ENCODE measurements around the gene IRF1. TPM values are rescaled to one million over a fixed set of nuclear protein-coding genes. Genes with fewer than 3 reads are reported as not detected.

IRF1 gene
- total RNA-seq, 1 donor from 2014 or later, result 50.1 TPM

DNA sequence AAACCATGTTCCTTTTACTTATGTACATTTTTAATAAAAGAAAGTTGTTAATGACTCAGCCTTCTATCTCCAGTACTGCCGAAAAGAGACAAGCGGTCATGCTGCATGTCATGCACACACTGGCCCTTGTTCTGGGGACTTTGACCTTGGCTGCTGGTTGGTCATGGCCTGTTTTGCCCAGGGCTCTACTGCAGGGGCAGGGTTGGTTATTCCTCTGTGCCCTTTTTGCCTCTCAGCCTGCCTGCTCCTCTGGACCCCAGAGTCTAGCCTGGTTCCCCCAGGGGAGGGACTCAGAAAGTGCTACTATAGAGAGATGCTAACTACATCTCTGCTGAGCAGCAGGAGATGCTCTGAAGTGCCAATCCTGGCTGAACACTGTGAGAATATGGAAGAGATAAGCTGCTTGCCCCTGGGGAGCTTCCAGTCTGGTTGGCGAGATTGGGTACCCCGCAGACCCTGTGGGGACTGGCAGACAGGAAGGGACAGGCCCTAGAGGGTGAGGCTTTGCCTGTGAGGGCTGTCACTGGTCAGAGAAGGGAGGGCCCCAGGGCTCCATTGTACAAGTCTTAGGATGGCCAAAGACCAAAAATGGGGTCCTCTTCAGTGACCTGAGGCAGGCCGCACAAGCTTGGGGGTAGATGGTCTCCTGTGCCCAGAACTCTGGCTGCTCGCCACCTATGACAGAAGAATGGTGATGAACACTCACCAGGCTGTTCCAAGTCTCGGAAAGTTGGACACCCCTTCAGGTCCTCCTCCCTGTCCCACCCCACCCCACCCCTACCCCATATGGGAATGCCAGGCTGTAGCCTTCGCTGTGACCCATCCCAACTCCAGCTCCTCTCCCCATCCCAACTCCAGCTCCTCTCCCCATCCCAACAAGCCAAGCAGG lies 14.3 kb downstream of the IRF1 start:
- Mint-ChIP-seq H3K4me3 (no peak overlapping the region), H3K9me3 (no peaks in the 10 kb centered on the region), H3K36me3 (no peaks in the 10 kb centered on the region), H3K4me1 (ENCODE audit: unreplicated experiment) (peaks cover 15% of the 10 kb centered on the region), H3K27me3 (no peaks in the 10 kb centered on the region), H3K27ac (peak overlapping the region; percentile 82)
- DNase-seq (ENCODE audit: extremely low spot score, unreplicated experiment), result no peak
- TF ChIP-seq, protein P1, sequence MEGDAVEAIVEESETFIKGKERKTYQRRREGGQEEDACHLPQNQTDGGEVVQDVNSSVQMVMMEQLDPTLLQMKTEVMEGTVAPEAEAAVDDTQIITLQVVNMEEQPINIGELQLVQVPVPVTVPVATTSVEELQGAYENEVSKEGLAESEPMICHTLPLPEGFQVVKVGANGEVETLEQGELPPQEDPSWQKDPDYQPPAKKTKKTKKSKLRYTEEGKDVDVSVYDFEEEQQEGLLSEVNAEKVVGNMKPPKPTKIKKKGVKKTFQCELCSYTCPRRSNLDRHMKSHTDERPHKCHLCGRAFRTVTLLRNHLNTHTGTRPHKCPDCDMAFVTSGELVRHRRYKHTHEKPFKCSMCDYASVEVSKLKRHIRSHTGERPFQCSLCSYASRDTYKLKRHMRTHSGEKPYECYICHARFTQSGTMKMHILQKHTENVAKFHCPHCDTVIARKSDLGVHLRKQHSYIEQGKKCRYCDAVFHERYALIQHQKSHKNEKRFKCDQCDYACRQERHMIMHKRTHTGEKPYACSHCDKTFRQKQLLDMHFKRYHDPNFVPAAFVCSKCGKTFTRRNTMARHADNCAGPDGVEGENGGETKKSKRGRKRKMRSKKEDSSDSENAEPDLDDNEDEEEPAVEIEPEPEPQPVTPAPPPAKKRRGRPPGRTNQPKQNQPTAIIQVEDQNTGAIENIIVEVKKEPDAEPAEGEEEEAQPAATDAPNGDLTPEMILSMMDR (conservative IDR thresholded peaks at IDR 0.05), result no peak

DNA sequence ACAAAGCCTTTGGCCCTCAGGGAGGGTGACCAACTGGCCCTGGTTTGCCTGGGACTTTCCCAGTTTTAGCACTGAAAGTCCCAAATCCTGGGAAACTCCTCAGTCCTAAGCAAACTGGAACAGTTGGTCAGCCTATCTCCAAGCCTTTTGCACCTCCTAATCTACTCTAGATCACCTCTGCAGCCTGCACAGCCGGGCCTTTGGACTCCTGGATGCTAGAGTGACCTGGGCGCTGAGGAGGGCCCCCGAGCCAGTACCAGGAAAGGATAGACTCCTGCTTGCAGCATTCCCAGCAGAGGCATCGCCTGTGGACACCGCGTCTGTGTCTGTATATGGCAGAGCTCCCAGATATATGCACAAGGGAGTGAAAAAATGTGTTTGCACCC lies 15.1 kb downstream of the IRF1 start:
- H3K27ac Mint-ChIP-seq, result peak overlapping the region; percentile 82
- peaks cover 18% of the 10 kb centered on the region for H3K4me1 Mint-ChIP-seq (ENCODE audit: unreplicated experiment)
- no peak for DNase-seq (ENCODE audit: extremely low spot score, unreplicated experiment)

DNA sequence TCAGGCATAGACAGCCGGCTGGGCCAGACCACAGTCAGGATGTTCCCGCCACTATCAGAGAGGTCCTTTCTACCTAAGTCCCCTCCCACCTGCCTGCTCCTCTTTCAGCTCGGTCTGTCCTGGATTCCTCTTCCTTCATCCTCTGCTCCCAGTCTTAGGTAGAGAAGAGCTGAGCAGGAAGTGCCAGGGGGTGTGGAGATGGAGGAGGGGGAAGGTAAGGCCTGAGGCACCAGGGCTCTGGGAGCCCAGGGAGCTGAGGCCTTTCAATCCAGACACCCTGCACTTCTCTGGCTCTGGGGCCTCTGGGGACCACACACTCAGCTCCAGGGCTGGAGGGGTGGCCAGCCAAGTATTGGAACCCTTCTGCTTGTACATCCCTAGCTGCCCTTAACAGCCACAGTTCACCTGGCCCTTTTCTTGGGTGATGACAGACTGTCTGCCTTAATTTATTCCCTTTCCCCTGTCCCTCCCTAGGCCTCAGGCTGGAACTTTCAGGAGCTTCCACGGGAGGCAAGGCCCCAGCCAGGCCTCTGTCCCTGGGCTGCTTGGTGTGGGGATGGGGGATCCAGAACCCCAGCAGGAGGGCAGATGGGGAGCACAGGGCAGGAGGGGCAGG lies 15.6 kb downstream of the IRF1 start:
- H3K4me1 Mint-ChIP-seq (ENCODE audit: unreplicated experiment), result peaks cover 23% of the 10 kb centered on the region
- DNase-seq (ENCODE audit: extremely low spot score, unreplicated experiment), result no peak
- H3K27ac Mint-ChIP-seq, result peak overlapping the region; percentile 30
- no peaks in the 10 kb centered on the region for H3K27me3 Mint-ChIP-seq
- H3K36me3 Mint-ChIP-seq, result no peaks in the 10 kb centered on the region
- H3K4me3 Mint-ChIP-seq, result no peak overlapping the region
- TF ChIP-seq, protein P1 (conservative IDR thresholded peaks at IDR 0.05), result no peak
- no peaks in the 10 kb centered on the region for H3K9me3 Mint-ChIP-seq

More for the DNA sequence above, 15.1 kb downstream of the IRF1 start:
- no peak overlapping the region for H3K4me3 Mint-ChIP-seq
- no peaks in the 10 kb centered on the region for H3K36me3 Mint-ChIP-seq
- H3K9me3 Mint-ChIP-seq, result no peaks in the 10 kb centered on the region
- no peaks in the 10 kb centered on the region for H3K27me3 Mint-ChIP-seq
- TF ChIP-seq, protein P1 (conservative IDR thresholded peaks at IDR 0.05), result no peak

DNA sequence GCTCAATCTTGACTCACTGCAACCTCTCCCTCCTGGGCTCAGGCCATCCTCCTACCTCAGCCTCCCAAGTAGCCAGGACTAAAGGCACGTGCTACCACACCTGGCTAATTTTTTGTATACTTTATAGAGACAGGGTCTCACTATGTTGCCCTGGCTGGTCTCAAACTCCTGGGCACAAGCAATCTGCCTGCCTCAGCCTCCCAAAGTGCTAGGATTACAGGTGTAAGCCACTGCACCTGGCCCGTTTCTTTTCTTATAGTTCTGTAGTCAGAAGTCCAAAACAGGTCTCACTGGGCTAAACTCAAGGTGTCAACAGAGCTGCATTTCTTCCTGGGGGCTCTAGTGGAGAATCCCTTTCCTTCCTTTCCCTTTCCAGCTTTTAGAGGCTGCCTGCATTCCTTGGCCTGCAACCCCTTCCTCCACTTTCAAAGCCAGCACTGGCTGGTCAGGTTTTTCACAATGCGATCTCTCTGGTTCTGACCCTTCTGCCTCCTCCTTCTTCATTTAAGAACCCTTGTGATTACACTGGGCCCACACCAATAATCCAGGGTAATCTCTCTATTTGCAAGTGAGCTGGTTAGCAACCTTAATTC lies 16.3 kb downstream of the IRF1 start:
- no peaks in the 10 kb centered on the region for H3K9me3 Mint-ChIP-seq
- H3K27me3 Mint-ChIP-seq, result no peaks in the 10 kb centered on the region
- H3K27ac Mint-ChIP-seq, result no peak overlapping the region
- DNase-seq (ENCODE audit: extremely low spot score, unreplicated experiment), result no peak
- peaks cover 29% of the 10 kb centered on the region for H3K4me1 Mint-ChIP-seq (ENCODE audit: unreplicated experiment)
- TF ChIP-seq, protein P1 (conservative IDR thresholded peaks at IDR 0.05), result no peak
- H3K4me3 Mint-ChIP-seq, result no peak overlapping the region
- no peaks in the 10 kb centered on the region for H3K36me3 Mint-ChIP-seq

DNA sequence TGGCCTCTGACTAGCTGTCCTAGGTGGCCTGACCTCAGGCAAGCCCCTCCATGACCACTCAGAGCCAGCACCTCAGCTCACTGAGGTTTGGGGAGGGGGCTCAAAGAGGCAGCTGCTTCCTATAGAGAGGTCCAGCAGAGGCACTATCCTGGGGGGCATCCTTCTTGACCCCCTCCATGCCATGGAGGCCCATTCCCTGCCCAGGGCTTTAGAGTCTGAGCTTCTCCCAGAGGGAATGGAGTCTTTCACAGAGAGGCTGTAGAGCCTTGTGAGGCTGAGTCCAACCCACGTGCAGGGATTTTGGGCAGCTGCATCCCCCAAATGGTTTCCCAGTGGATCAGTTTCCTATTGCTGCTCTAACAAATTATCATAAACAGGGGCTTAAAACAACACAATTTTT lies 16.9 kb downstream of the IRF1 start:
- no peaks in the 10 kb centered on the region for H3K36me3 Mint-ChIP-seq
- peaks cover 29% of the 10 kb centered on the region for H3K4me1 Mint-ChIP-seq (ENCODE audit: unreplicated experiment)
- no peak overlapping the region for H3K27ac Mint-ChIP-seq
- no peaks in the 10 kb centered on the region for H3K9me3 Mint-ChIP-seq
- DNase-seq (ENCODE audit: extremely low spot score, unreplicated experiment), result no peak
- no peaks in the 10 kb centered on the region for H3K27me3 Mint-ChIP-seq
- no peak overlapping the region for H3K4me3 Mint-ChIP-seq
- TF ChIP-seq, protein P1 (conservative IDR thresholded peaks at IDR 0.05), result no peak
